Measurements from ENCODE around the gene ATXN7L3B.

DNA sequence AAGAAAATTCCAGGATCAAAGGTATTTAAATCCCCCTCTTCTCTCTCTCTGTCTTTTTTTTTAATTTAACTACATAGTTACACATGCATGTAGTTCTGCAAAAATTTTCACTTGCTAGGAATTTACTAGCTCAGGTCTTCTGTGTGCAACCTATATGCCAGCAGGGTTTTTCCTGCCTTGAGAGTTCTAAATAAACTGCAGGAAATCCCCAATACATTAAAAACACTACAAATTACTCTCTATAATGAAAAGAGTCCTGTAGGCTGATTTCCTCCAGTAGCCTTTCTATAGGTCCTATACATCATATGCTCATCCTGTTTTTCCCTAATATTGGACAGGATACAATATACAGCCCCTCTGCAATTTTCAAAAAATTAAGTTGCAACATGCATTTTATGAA is 27.7 kb upstream of the ATXN7L3B start:
- TF ChIP-seq EP300 (IDR thresholded peaks at IDR 0.05), result no peak
- no peak for TF ChIP-seq POLR2AphosphoS5 (IDR thresholded peaks at IDR 0.05)
- TF ChIP-seq, protein P1, sequence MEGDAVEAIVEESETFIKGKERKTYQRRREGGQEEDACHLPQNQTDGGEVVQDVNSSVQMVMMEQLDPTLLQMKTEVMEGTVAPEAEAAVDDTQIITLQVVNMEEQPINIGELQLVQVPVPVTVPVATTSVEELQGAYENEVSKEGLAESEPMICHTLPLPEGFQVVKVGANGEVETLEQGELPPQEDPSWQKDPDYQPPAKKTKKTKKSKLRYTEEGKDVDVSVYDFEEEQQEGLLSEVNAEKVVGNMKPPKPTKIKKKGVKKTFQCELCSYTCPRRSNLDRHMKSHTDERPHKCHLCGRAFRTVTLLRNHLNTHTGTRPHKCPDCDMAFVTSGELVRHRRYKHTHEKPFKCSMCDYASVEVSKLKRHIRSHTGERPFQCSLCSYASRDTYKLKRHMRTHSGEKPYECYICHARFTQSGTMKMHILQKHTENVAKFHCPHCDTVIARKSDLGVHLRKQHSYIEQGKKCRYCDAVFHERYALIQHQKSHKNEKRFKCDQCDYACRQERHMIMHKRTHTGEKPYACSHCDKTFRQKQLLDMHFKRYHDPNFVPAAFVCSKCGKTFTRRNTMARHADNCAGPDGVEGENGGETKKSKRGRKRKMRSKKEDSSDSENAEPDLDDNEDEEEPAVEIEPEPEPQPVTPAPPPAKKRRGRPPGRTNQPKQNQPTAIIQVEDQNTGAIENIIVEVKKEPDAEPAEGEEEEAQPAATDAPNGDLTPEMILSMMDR (IDR thresholded peaks at IDR 0.05), result no peak
- TF ChIP-seq POLR2A (IDR thresholded peaks at IDR 0.05), result no peak
